Endothelial cell (in vitro differentiated cells): ENCODE data around the gene ZFP91. TPM values are rescaled to one million over a fixed set of nuclear protein-coding genes. Genes with fewer than 3 reads are reported as not detected.

Experiments
- DNase-seq: peaks from one replicate; pipeline ENCODE4 v3.0.0; 2021; ENCODE audit warnings: low spot score
- H3K27ac Mint-ChIP-seq: one replicate; pipeline ENCODE4 v1.8.0; 2021; ENCODE audit warnings: mixed read lengths, inconsistent platforms; ENCODE audit not compliant: unreplicated experiment
- H3K27me3 Mint-ChIP-seq: one replicate; pipeline ENCODE4 v1.8.0; 2021; ENCODE audit warnings: mild to moderate bottlenecking, moderate library complexity, mixed read lengths, inconsistent platforms; ENCODE audit not compliant: unreplicated experiment
- H3K36me3 Mint-ChIP-seq: one replicate; pipeline ENCODE4 v1.8.0; 2021; ENCODE audit warnings: mild to moderate bottlenecking, low read depth, mixed read lengths, inconsistent platforms; ENCODE audit not compliant: unreplicated experiment
- H3K4me1 Mint-ChIP-seq: one replicate; pipeline ENCODE4 v1.8.0; 2021; ENCODE audit warnings: mild to moderate bottlenecking, mixed read lengths, inconsistent platforms; ENCODE audit not compliant: unreplicated experiment
- H3K4me3 Mint-ChIP-seq: one replicate; pipeline ENCODE4 v1.8.0; 2021; ENCODE audit warnings: mild to moderate bottlenecking, mixed read lengths, inconsistent platforms; ENCODE audit not compliant: unreplicated experiment
- H3K9me3 Mint-ChIP-seq: one replicate; pipeline ENCODE4 v1.8.0; 2021; ENCODE audit warnings: mixed read lengths, inconsistent platforms; ENCODE audit not compliant: unreplicated experiment
- CTCF ChIP-seq: fragments of 200-600 bp; sonication (generic); IDR thresholded peaks from one replicate; pipeline ENCODE4 v1.5.0; 2021; ENCODE audit warnings: antibody characterized with exemption; ENCODE audit not compliant: unreplicated experiment
- total RNA-seq: library from RNA; stranded (reverse); fragmentation: NEBNext Ultra II Directional; extraction: Animal tissue kit (Norgen Biotek cat#: 25700); gene quantifications from one replicate; pipeline ENCODE4 v1.2.1, GENCODE V29; 2021; ENCODE audit not compliant: unreplicated experiment

ZFP91 gene
- total RNA-seq, 1 donor from 2014 or later: 28.4 TPM

GRCh38 chr11:58641803-58642581, 63.1 kb downstream of the ZFP91 start:
- no peak for TF ChIP-seq CTCF
- H3K27ac Mint-ChIP-seq: no peak overlapping the region
- H3K4me3 Mint-ChIP-seq: no peak overlapping the region
- H3K27me3 Mint-ChIP-seq: peaks cover 2% of the 10 kb centered on the region
- no peak for DNase-seq
- no peaks in the 10 kb centered on the region for H3K9me3 Mint-ChIP-seq
- peaks cover 8% of the 10 kb centered on the region for H3K4me1 Mint-ChIP-seq
- H3K36me3 Mint-ChIP-seq: no peaks in the 10 kb centered on the region

GRCh38 chr11:58645854-58646253, 67.0 kb downstream of the ZFP91 start:
- TF ChIP-seq CTCF: no peak
- no peaks in the 10 kb centered on the region for H3K27me3 Mint-ChIP-seq
- no peak overlapping the region for H3K4me3 Mint-ChIP-seq
- DNase-seq: no peak
- no peaks in the 10 kb centered on the region for H3K4me1 Mint-ChIP-seq
- H3K9me3 Mint-ChIP-seq: no peaks in the 10 kb centered on the region
- H3K36me3 Mint-ChIP-seq: no peaks in the 10 kb centered on the region
- no peak overlapping the region for H3K27ac Mint-ChIP-seq

DNA sequence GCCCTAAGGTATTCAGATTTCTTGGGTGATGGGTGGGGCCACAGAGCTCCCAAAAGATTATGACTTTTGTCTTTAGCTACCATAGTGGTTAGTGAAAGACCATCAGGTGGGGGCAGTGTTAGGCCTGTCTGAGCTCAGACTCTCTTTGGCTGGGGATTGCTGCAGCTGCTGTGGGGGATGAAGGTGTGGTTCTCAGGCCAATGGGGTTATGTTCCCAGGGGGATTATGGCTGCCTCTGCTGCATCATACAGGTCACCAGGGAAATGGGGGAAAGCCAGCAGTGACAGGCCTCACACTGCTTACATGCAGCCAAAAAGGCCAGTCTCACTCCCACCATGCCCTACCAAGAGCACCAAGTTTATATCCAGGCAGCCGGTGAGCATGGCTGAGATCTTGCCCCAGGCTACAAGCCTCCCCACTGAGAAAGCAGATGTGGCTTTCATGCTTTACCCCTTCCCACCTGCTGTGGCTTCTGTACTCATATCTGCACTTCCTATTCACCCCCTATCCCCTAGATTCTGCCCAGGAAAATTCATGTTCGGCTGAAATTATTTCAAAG, 68.4 kb downstream of the ZFP91 start:
- Mint-ChIP-seq H3K27me3 (no peaks in the 10 kb centered on the region), H3K9me3 (no peaks in the 10 kb centered on the region), H3K36me3 (no peaks in the 10 kb centered on the region), H3K4me3 (no peak overlapping the region), H3K4me1 (no peaks in the 10 kb centered on the region), H3K27ac (no peak overlapping the region)
- DNase-seq: no peak
- TF ChIP-seq CTCF: no peak

DNA sequence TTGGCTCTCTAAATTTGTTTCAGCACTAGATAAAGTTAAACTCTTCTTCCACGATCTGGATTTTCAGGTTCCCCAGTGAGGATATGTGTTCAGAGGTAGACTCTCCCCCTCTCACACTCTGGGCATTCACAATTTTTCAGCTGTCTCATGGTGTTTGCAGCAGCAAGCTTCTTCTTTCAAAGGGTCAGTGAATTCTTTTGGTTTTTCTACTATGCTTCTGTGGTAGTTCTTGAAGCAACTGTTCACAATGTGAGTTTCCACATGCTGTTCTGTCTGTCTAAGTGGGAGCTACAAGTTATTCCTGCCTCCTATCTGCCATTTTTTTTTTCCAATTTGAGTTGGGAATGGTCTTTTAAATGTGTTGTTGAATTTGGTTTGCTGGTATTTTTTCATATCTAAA, 69.0 kb downstream of the ZFP91 start:
- Mint-ChIP-seq H3K36me3 (no peaks in the 10 kb centered on the region), H3K4me3 (no peak overlapping the region), H3K4me1 (no peaks in the 10 kb centered on the region), H3K27me3 (no peaks in the 10 kb centered on the region), H3K27ac (no peak overlapping the region), H3K9me3 (no peaks in the 10 kb centered on the region)
- no peak for DNase-seq
- no peak for TF ChIP-seq CTCF

DNA sequence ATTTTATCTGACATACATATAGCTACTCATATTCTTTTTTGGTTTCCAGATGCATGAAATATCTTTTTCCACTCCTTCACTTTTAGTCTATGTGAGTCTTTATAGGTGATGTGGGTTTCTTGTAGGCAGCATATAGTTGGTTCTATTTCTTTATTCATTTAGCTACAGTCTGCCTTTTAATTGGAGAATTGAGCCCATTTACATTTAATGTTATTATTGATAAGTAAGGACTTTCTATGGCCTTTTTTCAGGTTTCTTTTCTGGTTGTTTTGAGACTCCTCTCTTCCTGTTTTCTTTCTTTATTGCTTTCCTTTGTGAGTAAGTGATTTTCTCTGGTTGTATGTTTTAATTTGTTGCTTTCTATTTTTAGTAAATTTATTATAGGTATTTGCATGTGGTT, 70.8 kb downstream of the ZFP91 start:
- no peak overlapping the region for H3K27ac Mint-ChIP-seq
- DNase-seq: no peak
- no peak overlapping the region for H3K4me3 Mint-ChIP-seq
- no peaks in the 10 kb centered on the region for H3K4me1 Mint-ChIP-seq
- H3K36me3 Mint-ChIP-seq: no peaks in the 10 kb centered on the region
- TF ChIP-seq CTCF: no peak
- H3K9me3 Mint-ChIP-seq: no peaks in the 10 kb centered on the region
- H3K27me3 Mint-ChIP-seq: no peaks in the 10 kb centered on the region
